Measurements from ENCODE around the gene EEF1A2.

The EEF1A2 gene

DNA sequence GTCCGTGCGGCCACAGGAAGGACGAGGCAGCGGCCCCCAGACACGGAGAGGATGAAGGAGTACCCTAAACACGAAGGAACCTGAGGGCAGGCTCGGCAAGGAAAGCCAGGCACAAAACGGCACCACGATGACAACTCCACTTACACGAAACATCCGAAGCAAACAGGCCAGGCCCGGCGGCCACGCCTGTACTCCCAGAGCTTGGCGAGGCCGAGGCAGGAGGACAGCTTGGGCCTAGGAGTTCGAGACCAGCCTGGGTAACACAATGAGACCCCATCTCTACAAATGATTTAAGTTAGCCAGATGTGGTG, 39.9 kb downstream of the EEF1A2 start:
- no peak overlapping the region for H3K4me3 ChIP-seq (ENCODE audit: low read depth in 1 of 2, low read length in 2 of 2)
- TF ChIP-seq, protein P1, sequence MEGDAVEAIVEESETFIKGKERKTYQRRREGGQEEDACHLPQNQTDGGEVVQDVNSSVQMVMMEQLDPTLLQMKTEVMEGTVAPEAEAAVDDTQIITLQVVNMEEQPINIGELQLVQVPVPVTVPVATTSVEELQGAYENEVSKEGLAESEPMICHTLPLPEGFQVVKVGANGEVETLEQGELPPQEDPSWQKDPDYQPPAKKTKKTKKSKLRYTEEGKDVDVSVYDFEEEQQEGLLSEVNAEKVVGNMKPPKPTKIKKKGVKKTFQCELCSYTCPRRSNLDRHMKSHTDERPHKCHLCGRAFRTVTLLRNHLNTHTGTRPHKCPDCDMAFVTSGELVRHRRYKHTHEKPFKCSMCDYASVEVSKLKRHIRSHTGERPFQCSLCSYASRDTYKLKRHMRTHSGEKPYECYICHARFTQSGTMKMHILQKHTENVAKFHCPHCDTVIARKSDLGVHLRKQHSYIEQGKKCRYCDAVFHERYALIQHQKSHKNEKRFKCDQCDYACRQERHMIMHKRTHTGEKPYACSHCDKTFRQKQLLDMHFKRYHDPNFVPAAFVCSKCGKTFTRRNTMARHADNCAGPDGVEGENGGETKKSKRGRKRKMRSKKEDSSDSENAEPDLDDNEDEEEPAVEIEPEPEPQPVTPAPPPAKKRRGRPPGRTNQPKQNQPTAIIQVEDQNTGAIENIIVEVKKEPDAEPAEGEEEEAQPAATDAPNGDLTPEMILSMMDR (IDR thresholded peaks at IDR 0.05; ENCODE audit: borderline replicate concordance, extremely low read depth, low read length, poor library complexity, severe bottlenecking), result no peak
- TF ChIP-seq EZH2 (IDR thresholded peaks at IDR 0.05; ENCODE audit: borderline replicate concordance, low read depth, low read length, severe bottlenecking), result no peak
- H3K9ac ChIP-seq (ENCODE audit: low read depth, low read length), result no peak overlapping the region
- H3K36me3 ChIP-seq (ENCODE audit: insufficient read depth, low read length), result no peaks in the 10 kb centered on the region
- H4K20me1 ChIP-seq (ENCODE audit: insufficient read depth, low read length), result peaks cover 44% of the 10 kb centered on the region
- H3K4me1 ChIP-seq (ENCODE audit: insufficient read depth, low read length), result peaks cover 6% of the 10 kb centered on the region
- DNase-seq, result no peak
- H3K4me2 ChIP-seq (ENCODE audit: insufficient read depth, low read length), result no peak overlapping the region
- H2AFZ ChIP-seq (ENCODE audit: low read depth, low read length), result no peak overlapping the region
- no peaks in the 10 kb centered on the region for H3K79me2 ChIP-seq (ENCODE audit: insufficient read depth, low read length)
- no peaks in the 10 kb centered on the region for H3K9me3 ChIP-seq (ENCODE audit: insufficient read depth, low read length, severe bottlenecking)
- H3K27ac ChIP-seq (ENCODE audit: low read length), result no peak overlapping the region
- ATAC-seq (ENCODE audit: insufficient read depth, low read depth), result no peak
- H3K27me3 ChIP-seq (ENCODE audit: insufficient read depth, low read length, poor library complexity), result peaks cover 2% of the 10 kb centered on the region

DNA sequence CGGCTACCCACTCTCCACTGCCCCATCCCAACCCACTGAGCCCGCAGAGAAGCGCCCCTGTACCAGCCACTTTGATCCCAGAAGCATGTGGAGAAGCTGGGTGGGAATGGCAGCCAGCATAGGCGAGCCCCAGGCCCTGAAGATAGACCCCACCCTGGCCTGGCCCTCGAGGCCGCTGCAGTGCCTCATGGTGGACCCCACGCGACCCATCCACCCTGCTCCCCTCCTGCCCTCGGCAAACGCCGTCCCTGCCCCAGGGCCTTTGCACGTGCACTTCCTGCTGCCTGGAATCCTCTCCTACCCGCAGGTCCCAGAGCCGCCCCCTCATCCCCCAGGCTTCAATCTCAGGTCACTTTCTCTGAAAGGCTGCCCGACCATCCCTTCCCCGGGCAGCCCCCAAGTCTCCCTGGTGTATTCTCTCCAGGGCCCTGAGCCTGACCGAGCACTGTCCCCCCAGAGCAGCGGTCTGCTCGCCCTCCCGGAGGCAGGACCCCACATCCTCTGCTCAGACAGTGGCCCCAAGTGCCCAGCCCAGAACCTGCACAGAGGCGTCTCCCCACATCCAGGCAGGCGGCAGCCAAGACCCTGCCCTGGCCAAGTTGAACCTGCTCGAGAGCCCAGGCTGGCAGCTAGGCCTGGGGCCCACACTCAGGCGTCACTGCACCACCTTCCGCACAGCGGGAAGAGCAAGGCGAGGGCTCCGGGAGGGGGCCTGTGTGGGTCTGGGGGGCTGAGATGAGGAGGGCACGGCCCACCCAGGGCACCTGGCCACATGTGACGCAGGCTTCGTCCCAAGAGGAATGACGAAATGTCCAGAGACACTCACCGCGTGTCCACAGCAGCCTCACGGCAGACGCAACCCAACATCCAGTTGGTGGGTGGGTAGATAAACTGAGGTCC, 40.5 kb downstream of the EEF1A2 start:
- Histone ChIP-seq H3K9ac (ENCODE audit: low read depth, low read length) (no peak overlapping the region), H3K4me2 (ENCODE audit: insufficient read depth, low read length) (no peak overlapping the region), H2AFZ (ENCODE audit: low read depth, low read length) (no peak overlapping the region), H3K4me1 (ENCODE audit: insufficient read depth, low read length) (peaks cover 6% of the 10 kb centered on the region), H3K27ac (ENCODE audit: low read length) (no peak overlapping the region), H3K4me3 (ENCODE audit: low read depth in 1 of 2, low read length in 2 of 2) (no peak overlapping the region), H3K9me3 (ENCODE audit: insufficient read depth, low read length, severe bottlenecking) (no peaks in the 10 kb centered on the region), H3K27me3 (ENCODE audit: insufficient read depth, low read length, poor library complexity) (peaks cover 2% of the 10 kb centered on the region), H4K20me1 (ENCODE audit: insufficient read depth, low read length) (peaks cover 40% of the 10 kb centered on the region), H3K79me2 (ENCODE audit: insufficient read depth, low read length) (no peaks in the 10 kb centered on the region), H3K36me3 (ENCODE audit: insufficient read depth, low read length) (no peaks in the 10 kb centered on the region)
- DNase-seq (no peak), ATAC-seq (ENCODE audit: insufficient read depth, low read depth) (no peak)
- TF ChIP-seq, protein P1 (IDR thresholded peaks at IDR 0.05; ENCODE audit: borderline replicate concordance, extremely low read depth, low read length, poor library complexity, severe bottlenecking), result no peak
- TF ChIP-seq EZH2 (IDR thresholded peaks at IDR 0.05; ENCODE audit: borderline replicate concordance, low read depth, low read length, severe bottlenecking), result no peak

DNA sequence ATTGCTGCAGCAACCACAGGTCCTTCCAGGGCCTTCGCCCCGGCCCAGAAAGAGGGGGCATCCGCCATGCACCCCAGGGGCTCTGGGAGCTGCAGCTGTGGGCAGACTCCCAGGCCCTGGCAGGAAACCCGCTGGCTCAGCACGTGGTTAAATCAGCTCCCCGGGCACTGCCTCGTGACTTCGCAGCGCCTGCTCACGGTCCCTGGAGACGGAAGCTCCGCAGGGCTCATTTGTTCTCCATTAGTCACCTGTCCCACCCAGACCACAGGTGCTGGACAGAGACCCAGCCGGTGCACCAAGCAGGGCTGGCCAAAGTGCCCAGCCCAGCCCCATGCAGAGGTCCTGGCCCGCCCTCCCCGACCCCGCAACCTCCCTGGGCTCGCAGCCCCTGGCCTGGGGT, 41.1 kb downstream of the EEF1A2 start:
- no peak overlapping the region for H3K4me2 ChIP-seq (ENCODE audit: insufficient read depth, low read length)
- H3K4me3 ChIP-seq (ENCODE audit: low read depth in 1 of 2, low read length in 2 of 2), result no peak overlapping the region
- H2AFZ ChIP-seq (ENCODE audit: low read depth, low read length), result no peak overlapping the region
- peaks cover 6% of the 10 kb centered on the region for H3K4me1 ChIP-seq (ENCODE audit: insufficient read depth, low read length)
- H3K9ac ChIP-seq (ENCODE audit: low read depth, low read length), result no peak overlapping the region
- H3K27me3 ChIP-seq (ENCODE audit: insufficient read depth, low read length, poor library complexity), result peaks cover 2% of the 10 kb centered on the region
- H3K27ac ChIP-seq (ENCODE audit: low read length), result no peak overlapping the region
- peaks cover 36% of the 10 kb centered on the region for H4K20me1 ChIP-seq (ENCODE audit: insufficient read depth, low read length)
- H3K79me2 ChIP-seq (ENCODE audit: insufficient read depth, low read length), result no peaks in the 10 kb centered on the region
- H3K9me3 ChIP-seq (ENCODE audit: insufficient read depth, low read length, severe bottlenecking), result no peaks in the 10 kb centered on the region
- no peak for TF ChIP-seq EZH2 (IDR thresholded peaks at IDR 0.05; ENCODE audit: borderline replicate concordance, low read depth, low read length, severe bottlenecking)
- TF ChIP-seq, protein P1 (IDR thresholded peaks at IDR 0.05; ENCODE audit: borderline replicate concordance, extremely low read depth, low read length, poor library complexity, severe bottlenecking), result no peak
- ATAC-seq (ENCODE audit: insufficient read depth, low read depth) (peak; percentile 76), DNase-seq (peak; percentile 61)
- H3K36me3 ChIP-seq (ENCODE audit: insufficient read depth, low read length), result no peaks in the 10 kb centered on the region

Data from DND-41 (cell line).